ENCODE measurements around the gene ALG14.

The ALG14 gene

GRCh38 chr1:95005584-95005983, 67.2 kb downstream of the ALG14 start:
- no peak overlapping the region for H3K27ac ChIP-seq
- TF ChIP-seq CTCF (conservative IDR thresholded peaks at IDR 0.05) (no peak), ZFX (IDR thresholded peaks at IDR 0.05) (no peak)

GRCh38 chr1:95004013-95004412, 68.7 kb downstream of the ALG14 start:
- TF ChIP-seq CTCF (conservative IDR thresholded peaks at IDR 0.05) (no peak), ZFX (IDR thresholded peaks at IDR 0.05) (no peak)
- no peak overlapping the region for H3K27ac ChIP-seq

- H3K27ac ChIP-seq, result no peak overlapping the region
- no peak for TF ChIP-seq ZFX (IDR thresholded peaks at IDR 0.05)
- no peak for TF ChIP-seq CTCF (conservative IDR thresholded peaks at IDR 0.05)
Measured at GRCh38 chr1:95003433-95003738, 69.4 kb downstream of the ALG14 start.

GRCh38 chr1:95002540-95003432, 70.0 kb downstream of the ALG14 start:
- H3K27ac ChIP-seq, result no peak overlapping the region
- TF ChIP-seq CTCF (conservative IDR thresholded peaks at IDR 0.05) (no peak), ZFX (IDR thresholded peaks at IDR 0.05) (no peak)

GRCh38 chr1:95002164-95002539, 70.6 kb downstream of the ALG14 start:
- H3K27ac ChIP-seq, result no peak overlapping the region
- no peak for TF ChIP-seq ZFX (IDR thresholded peaks at IDR 0.05)
- no peak for TF ChIP-seq CTCF (conservative IDR thresholded peaks at IDR 0.05)

GRCh38 chr1:94999456-95000131, 73.2 kb downstream of the ALG14 start:
- TF ChIP-seq CTCF (conservative IDR thresholded peaks at IDR 0.05) (no peak), ZFX (IDR thresholded peaks at IDR 0.05) (no peak)
- H3K27ac ChIP-seq, result no peak overlapping the region

- TF ChIP-seq ZFX (IDR thresholded peaks at IDR 0.05) (no peak), CTCF (conservative IDR thresholded peaks at IDR 0.05) (no peak)
Measured at GRCh38 chr1:94998748-94999147, 74.0 kb downstream of the ALG14 start.

More at GRCh38 chr1:94998748-94999147, 74.0 kb downstream of the ALG14 start:
- no peak overlapping the region for H3K27ac ChIP-seq
